ENCODE data around the gene CNRIP1. TPM values are rescaled to one million over a fixed set of nuclear protein-coding genes. Genes with fewer than 3 reads are reported as not detected.
A peak's percentile ranks its signal among the peaks of the same experiment; 100 is the strongest.

Gene CNRIP1
- polyA plus RNA-seq, 4 donors = 19.8 to 27.5 (median 21.8) TPM

GRCh38 chr2:68253219-68254068 lies 66.3 kb downstream of the CNRIP1 start:
- DNase-seq (ENCODE audit: low read depth in 4 of 4, low spot score in 2 of 4) = peak in 2 of 4 donors; percentile 37 to 58

GRCh38 chr2:68252400-68253218 lies 67.1 kb downstream of the CNRIP1 start, which contains the start of gene PPP3R1:
TSS of gene PPP3R1 (minus strand) at chr2:68252532. CDS start at chr2:68252127, 405 bp downstream.
- peak; percentile 79 to 89 (median 85) for DNase-seq (ENCODE audit: low read depth in 4 of 4, low spot score in 2 of 4)

GRCh38 chr2:68251855-68252399 lies 67.8 kb downstream of the CNRIP1 start:
- DNase-seq (ENCODE audit: low read depth in 4 of 4, low spot score in 2 of 4) = no peak

GRCh38 chr2:68251187-68251854 lies 68.4 kb downstream of the CNRIP1 start:
- DNase-seq (ENCODE audit: low read depth in 4 of 4, low spot score in 2 of 4) = peak; percentile 61 to 74 (median 69)

DNA sequence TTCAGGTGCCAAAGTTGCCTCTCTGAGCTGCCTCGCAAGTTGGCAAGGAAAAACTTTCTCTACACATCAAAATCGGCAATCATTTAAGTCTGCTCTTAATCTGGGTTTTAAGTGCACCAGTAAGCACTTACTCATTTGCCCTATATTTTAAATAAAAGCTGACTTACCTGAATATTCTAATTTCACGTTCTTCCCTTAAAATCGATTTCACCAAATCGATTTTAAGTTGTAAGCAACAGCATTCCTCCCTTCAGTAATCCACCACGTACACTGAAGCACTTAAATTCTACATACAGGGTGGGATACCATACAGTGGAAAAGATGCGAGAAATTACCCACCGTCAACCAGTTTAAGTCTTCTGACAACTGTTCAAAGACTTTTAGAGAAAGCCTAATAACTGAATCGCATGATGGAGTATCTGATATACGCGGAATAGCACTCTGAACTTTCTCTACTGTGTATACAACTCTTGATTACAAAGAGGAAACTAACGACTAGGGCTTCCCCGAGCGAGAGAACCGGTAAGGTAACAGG lies 69.0 kb downstream of the CNRIP1 start:
- peak in 1 of 4 donors; percentile 59 for DNase-seq (ENCODE audit: low read depth in 4 of 4, low spot score in 2 of 4)

DNA sequence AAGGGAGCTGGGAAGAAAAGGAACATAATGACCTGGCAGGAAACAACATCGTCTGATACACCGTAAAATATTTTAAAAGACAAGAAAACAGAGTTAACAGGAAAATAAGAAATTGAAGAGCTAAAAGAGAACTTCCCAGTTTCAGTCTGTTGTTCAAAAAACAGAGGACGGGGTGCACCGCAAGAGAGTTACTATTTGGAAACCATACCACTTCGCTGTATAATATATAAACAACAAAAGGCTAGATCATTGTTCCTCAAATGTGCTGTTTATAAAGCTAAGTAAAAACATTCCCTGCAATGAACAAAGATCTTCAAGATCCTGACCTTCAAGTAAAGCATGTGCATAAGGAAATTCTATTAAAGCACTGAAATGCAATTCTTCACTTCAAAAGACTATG lies 69.6 kb downstream of the CNRIP1 start:
- DNase-seq (ENCODE audit: low read depth in 4 of 4, low spot score in 2 of 4) = no peak

GRCh38 chr2:68248806-68249205 lies 70.9 kb downstream of the CNRIP1 start:
- DNase-seq (ENCODE audit: low read depth in 4 of 4, low spot score in 2 of 4) = no peak

DNA sequence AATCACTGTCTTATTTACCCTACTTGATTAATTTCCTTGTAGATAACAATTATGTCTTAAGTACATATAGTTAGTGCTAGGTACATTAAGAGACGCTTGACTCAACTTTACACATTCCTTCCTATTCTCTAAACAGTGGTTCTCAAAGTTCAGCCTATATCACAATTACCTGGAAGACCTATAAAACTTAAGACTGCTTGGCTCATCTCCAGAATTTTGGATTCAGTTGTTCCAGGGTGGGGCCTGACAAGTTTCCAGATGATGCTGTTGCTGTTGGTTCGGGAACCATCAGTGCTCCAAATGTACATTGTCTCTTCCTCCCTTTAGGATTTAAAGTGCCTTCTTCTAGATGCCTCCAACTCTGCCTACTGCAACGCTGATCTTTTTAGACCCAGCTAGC lies 71.4 kb downstream of the CNRIP1 start:
- no peak for DNase-seq (ENCODE audit: low read depth in 4 of 4, low spot score in 2 of 4)

GRCh38 chr2:68246396-68246795 lies 73.4 kb downstream of the CNRIP1 start:
- no peak for DNase-seq (ENCODE audit: low read depth in 4 of 4, low spot score in 2 of 4)

DNA sequence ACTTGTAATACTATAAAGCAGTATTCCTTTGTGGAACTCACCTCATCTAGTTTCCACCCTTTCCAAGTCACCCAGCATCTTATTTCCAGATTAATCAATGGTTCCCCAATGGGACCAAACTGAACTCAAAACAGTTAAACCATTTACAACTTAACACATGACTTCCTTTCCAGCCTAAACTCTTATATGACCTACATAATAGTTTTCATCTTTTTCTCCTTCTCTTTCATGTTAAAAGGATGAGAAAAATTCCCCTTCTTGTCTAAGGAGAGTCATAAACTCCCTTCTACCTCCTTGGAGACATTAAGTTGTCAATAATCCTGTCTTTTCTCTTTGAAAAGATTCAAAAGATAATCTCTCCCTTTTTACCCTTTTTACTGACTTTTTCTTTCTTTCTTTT lies 74.1 kb downstream of the CNRIP1 start:
- DNase-seq (ENCODE audit: low read depth in 4 of 4, low spot score in 2 of 4) = no peak

GRCh38 chr2:68245066-68245465 lies 74.7 kb downstream of the CNRIP1 start:
- DNase-seq (ENCODE audit: low read depth in 4 of 4, low spot score in 2 of 4) = no peak

GRCh38 chr2:68244456-68244855 lies 75.3 kb downstream of the CNRIP1 start:
- DNase-seq (ENCODE audit: low read depth in 4 of 4, low spot score in 2 of 4) = no peak

Other genes starting within 250 kb of the CNRIP1 start
- gene PNO1, start 162.1 kb downstream of the CNRIP1 start, polyA plus RNA-seq (ENCODE audit: insufficient read length in 4 of 4) = 10 to 100 TPM; 16.1 to 20.2 (median 16.9) TPM
- 10 to 100 TPM; 47.0 to 64.9 (median 58.2) TPM for gene PPP3R1, start 67.4 kb downstream of the CNRIP1 start, polyA plus RNA-seq (ENCODE audit: insufficient read length in 4 of 4)
- 1 to 10 TPM; 3.5 to 7.2 (median 5.9) TPM for gene PLEK, start 45.3 kb upstream of the CNRIP1 start, polyA plus RNA-seq (ENCODE audit: insufficient read length in 4 of 4)
- gene FBXO48, start 147.3 kb upstream of the CNRIP1 start, polyA plus RNA-seq (ENCODE audit: insufficient read length in 4 of 4) = 1 to 10 TPM; 1.5 to 2.5 (median 1.9) TPM
- gene APLF, start 147.6 kb upstream of the CNRIP1 start, polyA plus RNA-seq (ENCODE audit: insufficient read length in 4 of 4) = 1 to 10 TPM; 3.3 to 4.1 (median 3.7) TPM